Stimulated activated CD4-positive, alpha-beta T cell treated with anti-CD3 and anti-CD28 coated beads, Interleukin-15, amount 100 ng/mL, for 48 hours (primary cell): ENCODE data around the gene CEP170B.
"Not testable (repeated sequence)": the region's sequence is repeated elsewhere in the genome, so short reads cannot be mapped to it uniquely, and the experiment has no call there.

Source experiments
- DNase-seq, 2 donors: peaks; one replicate each; pipeline ENCODE4 v3.0.0-alpha.2; 2020; ENCODE audit warnings: low read depth in 2 of 2

CEP170B gene

DNA sequence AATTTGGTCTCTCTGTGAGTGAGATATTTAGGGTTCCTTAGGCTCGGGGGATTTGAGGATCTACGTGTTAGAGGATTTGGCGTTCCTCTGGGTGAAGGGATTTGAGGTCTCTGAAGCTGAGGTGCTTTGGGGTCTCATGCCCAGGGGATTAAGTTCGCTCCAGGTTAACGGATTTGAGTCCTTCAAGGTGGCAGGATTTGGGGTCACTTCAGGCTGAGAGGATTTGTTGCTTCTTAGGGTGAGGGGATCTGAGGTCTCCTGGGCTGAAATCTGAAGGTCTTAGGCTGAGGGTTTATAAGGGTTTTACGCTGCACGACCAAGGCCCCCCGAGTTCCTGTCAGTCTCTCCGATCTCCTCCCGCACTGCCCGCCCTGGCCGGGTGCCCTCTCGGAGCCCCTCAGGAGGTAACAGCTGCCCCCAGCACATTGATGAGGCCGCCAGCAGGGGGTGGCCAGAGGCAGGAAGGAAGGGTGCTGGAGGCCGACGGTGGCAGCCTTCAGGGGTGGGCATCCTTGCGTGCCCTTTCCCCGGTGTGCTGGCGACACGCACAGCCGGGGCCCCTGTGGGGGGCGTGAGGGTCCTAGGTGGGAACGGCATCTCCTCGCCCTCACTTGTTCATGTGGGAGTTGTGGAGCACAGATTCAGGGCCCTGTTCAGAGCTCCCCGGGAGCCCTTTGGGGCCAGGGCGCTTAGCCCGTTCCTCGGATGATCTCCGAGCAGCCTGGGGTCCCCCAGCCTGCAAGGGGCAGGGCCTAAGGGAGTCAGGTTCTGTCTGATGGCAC lies 14.3 kb downstream of the CEP170B start:
- DNase-seq = no peak

DNA sequence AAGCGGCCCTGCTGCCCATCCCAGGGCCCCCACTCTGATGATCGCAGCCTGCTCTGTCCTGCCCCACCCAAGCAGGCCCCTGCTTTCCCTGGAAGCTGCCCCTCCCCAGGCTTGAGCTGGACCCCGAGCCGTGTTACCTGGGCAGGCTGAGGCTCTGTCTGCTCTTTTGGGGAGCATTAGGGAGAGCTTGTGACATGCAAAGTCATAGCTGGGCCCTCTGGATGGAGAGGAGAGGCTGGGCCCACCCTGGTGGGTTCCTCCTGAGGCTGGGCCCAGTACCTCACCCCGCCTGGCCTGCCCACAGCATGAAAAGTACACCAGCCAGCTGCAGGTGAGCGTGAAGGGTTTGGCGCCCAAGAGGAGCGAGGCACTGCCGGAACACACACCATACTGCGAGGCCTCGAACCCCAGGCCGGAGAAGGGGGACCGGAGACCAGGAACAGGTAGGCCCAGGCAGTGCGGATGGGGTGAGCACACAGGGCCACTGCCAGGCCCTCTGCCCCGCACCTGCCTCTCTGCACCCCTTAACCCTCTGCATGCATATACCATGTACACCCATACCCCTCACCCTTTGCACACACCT lies 15.0 kb downstream of the CEP170B start:
- DNase-seq = no peak

DNA sequence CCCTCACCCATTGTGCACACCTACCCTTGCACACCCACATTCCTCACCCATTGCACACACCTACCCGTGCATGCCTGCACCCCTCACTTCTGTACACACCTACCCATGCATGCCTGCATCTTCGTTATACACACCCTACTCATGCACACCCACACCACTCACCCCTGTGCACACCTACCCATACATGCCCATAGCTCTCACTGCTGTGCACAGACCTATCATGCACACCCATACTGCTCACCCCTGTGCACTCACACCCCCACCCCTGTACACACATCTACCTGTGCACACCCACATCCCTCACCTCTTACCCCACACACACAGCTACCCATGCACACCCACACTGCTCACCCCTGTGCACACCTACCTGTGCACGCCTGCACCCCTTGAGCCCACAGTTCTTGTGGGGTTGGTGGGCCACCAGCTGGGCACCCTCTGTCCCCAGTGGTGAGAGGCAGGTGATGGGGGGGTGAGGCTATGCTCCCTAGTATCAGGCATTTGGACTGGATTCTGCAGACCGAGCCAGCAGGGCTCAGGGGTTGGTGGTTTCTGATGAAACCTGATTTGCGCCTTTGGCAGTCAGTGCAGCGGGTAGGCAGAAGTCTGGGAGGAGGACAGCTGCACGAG lies 15.6 kb downstream of the CEP170B start:
- DNase-seq = no peak

DNA sequence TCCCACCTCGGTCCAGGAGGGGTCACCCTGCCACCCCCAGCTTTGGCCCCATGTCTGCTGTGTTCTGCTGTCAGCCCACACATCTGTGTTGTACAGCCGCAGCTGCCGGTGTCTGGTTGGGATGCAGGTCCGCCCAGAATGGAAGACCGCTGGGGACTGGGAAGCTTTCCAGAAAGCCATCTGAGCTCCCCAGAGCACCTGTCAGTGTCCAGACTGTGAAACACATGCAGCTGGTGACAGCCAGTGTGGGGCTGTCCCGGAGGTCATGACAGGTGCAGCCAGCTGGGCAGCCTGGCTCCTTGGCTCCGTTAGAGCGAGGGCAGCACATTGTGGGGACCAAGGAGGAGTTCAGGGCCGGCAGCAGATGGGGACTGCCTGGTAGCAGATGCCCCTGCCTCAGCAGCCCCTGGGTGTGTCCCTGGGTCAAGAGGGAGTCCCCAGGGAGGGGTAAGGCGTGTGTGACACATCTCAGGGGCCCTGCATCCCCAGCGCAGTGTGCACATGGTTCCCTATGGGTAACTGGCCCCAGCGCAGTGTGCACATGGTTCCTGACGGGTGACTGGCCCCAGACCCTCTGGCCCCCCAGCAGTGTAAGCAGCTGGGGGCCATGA lies 16.4 kb downstream of the CEP170B start:
- DNase-seq = no peak

DNA sequence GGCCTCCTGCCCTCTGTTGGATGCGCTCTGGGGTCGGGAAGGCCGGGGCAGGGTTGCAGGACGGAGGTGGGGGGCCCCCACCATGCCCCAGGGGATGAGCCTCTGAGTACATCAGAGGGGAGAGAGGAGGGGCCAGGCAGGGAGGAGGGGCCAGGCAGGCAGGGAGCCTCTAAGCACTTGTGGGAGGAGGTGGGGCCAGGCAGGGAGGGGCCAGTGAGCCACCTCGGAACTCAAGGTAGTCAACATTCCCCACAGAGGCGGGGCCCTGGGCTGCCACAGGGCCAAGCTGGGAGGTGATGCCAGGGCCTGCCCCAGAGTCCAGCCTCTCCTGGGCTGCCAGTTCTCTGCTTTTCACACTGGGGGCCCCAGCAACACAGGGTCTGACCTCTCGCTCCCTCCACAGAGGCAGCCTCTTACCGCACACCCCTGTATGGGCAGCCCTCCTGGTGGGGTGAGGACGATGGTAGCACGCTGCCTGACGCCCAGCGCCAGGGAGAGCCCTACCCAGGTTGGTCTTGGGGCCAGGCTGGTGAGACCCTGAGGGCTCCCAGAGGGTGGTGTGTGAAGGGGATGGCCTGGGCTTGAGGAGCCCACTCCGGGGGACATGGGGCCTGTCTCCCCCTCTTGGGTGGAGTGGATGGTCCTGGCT lies 17.4 kb downstream of the CEP170B start:
- DNase-seq = no peak

- no peak for DNase-seq
These were observed 18.1 kb downstream of the CEP170B start for GRCh38 chr14:104882991-104883660.

GRCh38 chr14:104883681-104884361 lies 18.8 kb downstream of the CEP170B start:
- DNase-seq = no peak

DNA sequence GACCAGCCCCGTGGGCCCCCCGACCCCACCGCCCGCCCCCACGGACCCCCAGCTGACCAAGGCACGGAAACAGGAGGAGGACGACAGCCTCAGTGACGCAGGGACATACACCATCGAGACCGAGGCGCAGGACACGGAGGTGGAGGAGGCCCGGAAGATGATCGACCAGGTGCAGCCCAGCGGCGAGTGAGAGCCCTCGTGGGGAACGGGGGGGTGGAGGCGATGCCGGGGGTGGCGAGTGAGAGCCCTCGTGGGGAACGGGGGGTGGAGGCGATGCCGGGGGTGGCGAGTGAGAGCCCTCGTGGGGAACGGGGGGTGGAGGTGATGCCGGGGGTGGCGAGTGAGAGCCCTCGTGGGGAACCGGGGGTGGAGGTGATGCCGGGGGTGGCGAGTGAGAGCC lies 19.3 kb downstream of the CEP170B start:
- DNase-seq = not testable (repeated sequence)

DNA sequence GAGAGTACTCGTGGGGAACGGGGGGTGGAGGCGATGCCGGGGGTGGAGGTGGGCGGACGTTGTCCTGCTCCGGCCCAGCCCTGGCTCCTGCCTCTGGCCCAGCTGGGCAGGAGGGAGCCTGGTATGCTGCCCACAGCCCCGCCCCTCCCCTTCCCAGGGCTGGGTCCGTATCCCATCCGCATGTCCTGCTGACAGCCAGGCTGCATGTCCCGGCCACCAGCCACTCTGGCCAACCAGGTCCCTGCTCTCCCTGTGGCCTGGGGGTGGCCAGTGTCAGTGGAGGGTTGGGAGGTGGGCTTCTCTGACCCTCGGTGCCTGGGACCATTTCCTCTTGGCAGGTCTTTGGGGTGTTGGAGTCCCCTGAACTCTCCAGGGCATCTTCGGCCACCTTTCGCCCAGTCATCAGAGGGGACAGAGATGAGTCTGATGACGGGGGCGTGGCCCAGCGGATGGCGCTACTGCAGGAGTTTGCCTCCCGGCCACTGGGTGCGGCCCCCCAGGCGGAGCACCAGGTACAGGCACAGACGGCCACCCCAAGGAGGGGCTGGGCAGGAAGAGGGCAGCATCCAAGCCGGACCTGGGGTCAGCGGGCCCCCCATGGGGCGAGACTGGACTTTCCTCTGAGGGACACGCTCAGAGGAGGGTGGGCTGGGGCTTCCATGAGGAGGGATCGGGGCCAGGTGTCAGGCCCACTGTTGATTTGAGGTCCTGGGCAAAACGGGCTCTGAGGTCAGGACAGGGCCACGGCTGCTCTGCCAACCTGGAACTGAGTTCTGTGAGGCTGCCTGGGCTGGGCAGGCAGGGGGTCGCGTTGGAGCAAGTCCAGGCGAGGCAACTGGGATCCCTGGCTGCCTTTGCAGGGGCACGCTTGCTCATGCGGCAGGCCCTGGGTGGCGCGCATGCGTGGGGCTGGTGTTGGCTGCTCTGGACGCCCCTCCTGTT lies 20.2 kb downstream of the CEP170B start:
- no peak for DNase-seq

DNA sequence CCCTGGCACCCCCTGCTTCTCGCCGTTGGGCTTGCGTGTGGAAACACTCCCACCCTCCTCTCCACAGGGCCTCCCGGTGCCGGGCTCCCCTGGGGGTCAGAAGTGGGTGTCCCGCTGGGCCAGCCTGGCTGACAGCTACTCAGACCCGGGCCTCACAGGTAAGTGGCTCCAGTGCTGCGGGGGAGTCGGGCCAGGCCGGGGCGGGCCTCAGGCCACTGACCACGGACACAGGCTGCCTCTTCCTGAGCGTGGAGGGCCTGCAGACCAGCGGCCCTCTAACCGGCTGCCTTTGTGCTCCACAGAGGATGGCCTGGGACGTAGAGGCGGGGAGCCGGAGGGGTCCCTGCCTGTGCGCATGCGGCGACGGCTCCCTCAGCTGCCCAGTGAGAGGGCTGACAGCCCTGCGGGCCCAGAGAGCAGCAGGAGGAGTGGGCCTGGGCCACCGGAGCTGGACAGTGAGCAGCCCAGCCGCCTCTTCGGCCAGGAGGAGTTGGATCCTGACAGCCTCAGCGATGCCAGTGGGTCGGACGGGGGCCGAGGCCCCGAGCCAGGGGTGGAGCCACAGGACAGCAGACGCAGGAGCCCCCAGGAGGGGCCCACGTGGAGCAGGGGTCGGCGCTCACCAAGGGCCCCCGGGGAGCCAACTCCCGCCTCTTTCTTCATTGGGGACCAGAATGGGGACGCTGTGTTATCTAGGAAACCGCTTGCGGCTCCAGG lies 21.1 kb downstream of the CEP170B start:
- DNase-seq = no peak

GRCh38 chr14:104886690-104887622 lies 21.9 kb downstream of the CEP170B start:
- DNase-seq = no peak

DNA sequence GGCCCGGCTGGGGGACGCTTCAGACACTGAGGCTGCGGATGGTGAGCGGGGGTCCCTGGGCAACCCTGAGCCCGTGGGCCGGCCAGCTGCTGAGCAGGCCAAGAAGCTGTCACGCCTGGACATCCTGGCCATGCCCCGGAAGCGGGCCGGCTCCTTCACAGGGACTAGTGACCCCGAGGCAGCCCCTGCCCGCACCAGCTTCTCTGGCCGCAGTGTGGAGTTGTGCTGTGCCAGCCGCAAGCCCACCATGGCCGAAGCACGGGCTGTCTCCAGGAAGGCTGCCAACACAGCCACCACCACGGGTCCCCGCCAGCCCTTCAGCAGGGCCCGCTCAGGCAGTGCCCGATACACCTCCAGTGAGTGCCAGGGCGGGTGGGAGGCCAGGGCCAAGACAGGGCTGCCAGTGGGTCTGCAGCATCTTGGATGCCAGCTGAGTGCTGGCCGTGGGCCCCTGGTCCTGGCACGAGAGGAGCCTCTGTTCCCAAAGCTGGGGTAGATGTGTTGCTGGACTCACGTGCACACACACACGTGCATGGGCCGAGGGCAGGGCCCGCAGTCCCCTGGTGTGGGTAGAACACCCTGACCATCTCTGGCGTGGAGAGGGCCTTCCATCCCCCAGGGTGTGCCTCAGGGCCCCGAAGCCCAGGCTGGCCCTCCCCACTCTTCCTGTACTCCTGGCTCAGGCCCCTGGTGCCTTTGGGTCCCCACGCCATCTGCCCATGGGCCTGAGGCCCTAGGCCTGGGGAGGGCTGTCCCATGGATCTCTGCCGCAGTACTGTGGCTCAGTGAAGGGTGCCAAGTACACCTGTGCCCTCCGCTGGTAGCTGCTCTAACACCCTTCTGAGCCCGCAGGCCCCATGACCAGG lies 22.8 kb downstream of the CEP170B start:
- DNase-seq = no peak

GRCh38 chr14:104888489-104889374 lies 23.7 kb downstream of the CEP170B start:
- no peak for DNase-seq

- no peak for DNase-seq
These were observed 24.3 kb downstream of the CEP170B start for GRCh38 chr14:104889375-104889757.

GRCh38 chr14:104890292-104890691 lies 25.2 kb downstream of the CEP170B start:
- DNase-seq = not testable (repeated sequence)

DNA sequence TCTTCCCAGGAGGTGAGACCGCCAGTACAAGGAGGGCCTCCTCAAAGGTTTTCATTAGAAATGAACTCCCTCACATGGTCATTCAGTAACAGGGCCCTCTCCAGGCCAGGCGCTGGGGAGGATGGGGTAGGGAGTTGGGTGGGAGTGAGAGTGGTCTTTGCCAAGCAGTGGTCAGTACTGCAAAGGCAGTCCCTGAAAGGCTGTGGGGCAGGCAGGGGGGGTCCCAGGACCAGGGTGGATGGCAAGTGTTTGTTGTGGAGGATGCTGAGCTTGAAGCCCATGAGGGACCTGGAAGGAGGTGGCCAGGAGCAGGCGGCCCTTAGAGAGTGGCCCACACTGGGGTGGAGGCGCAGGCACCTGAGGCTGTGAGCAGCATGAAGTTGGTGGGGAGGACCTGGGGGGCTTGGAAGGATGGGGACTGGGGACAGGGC lies 26.1 kb downstream of the CEP170B start:
- DNase-seq = no peak
